ENCODE measurements around the gene PAK6.

Gene PAK6

DNA sequence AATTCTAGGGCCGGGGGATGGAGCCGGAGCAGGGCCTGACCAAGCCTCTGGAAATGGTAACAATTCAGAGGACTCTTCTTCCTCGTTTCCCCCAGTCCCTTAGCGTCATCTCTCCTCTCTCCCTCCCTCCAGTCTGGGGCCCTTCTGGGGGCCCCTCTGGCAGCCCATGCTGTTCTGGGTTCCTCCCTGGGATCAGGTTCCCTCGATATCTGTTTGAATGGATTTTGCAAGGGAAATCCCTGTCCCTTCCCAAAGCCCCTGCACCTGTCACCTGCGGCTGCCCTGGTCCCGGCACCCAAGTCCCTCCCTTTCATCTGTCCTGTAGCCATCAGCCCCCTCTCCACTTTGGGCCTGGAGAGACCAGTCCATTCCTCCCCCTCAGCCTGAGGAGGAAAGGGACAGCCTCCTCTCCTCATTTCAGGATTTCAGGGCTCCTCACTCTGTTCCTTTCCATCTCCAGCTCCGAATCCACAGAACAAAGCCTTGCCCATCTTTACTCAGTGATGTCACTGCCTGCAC lies 70.5 kb downstream of the PAK6 start:
- Histone ChIP-seq H3K4me1 (ENCODE audit: control insufficient read depth, insufficient read depth, low read length) (peaks cover 15% of the 10 kb centered on the region), H3K27ac (ENCODE audit: insufficient read depth, low read depth, low read length, poor library complexity, severe bottlenecking) (no peak overlapping the region), H3K9me3 (ENCODE audit: control insufficient read depth, low read length) (no peaks in the 10 kb centered on the region), H3K27me3 (ENCODE audit: control insufficient read depth, insufficient read depth, low read length, poor library complexity, severe bottlenecking) (peaks cover 8% of the 10 kb centered on the region), H3K36me3 (ENCODE audit: control insufficient read depth, insufficient read depth, low read length) (no peaks in the 10 kb centered on the region), H3K4me3 (ENCODE audit: insufficient read depth, low read depth, low read length) (no peak overlapping the region)
- WGBS, 2 experiments = 75 to 79% methylated on average over 8 of the region's 8 CpGs

DNA sequence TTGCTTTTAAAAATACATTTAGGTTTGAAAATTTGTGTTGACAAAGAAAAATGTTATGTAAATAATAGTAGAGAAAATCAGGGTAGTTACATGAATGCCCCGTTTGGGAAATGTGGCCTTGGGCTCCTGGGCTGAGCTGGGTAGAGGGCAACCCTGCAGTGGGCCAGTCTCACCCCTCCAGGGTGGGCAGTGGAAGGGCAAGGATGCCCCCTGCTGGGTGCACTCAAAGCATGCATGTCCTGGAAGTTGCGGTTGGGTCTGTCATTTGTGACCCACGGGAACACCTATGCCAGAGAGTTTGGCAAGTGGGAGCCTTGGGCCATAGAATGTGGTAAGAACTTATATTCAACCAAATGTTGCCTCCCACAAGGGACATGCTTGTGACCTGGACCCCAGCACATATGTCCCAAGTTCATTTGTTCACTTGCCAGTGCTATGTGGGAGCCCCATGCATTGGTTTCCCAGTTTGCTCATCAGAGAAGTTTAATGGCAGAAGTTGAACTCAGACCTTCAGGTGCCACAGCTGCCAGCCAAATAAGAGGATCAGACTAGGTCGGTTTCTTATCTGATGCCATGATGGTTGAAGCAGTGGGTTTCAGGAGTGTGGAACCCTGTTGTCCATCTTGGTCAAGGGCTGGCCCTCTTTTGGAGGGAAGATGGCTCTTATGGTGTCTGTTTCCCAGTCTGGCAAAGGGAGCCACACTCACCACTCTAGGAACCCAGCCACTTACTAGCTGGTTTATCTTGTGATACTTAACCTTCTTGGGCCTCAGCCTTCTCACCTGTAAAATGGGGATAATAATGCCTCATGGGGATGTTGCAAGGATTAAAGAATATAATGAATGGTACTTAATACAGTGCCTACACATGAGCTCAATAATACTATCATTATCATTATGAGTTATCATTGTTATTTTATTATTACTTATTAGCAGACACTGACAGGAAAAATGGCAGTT lies 71.4 kb downstream of the PAK6 start:
- H3K27ac ChIP-seq (ENCODE audit: insufficient read depth, low read depth, low read length, poor library complexity, severe bottlenecking) = no peak overlapping the region
- WGBS, 2 experiments = 21 to 26% methylated on average over 4 of the region's 4 CpGs
- no peak overlapping the region for H3K4me3 ChIP-seq (ENCODE audit: insufficient read depth, low read depth, low read length)
- peaks cover 8% of the 10 kb centered on the region for H3K27me3 ChIP-seq (ENCODE audit: control insufficient read depth, insufficient read depth, low read length, poor library complexity, severe bottlenecking)
- H3K9me3 ChIP-seq (ENCODE audit: control insufficient read depth, low read length) = no peaks in the 10 kb centered on the region
- H3K4me1 ChIP-seq (ENCODE audit: control insufficient read depth, insufficient read depth, low read length) = peaks cover 15% of the 10 kb centered on the region
- H3K36me3 ChIP-seq (ENCODE audit: control insufficient read depth, insufficient read depth, low read length) = no peaks in the 10 kb centered on the region

DNA sequence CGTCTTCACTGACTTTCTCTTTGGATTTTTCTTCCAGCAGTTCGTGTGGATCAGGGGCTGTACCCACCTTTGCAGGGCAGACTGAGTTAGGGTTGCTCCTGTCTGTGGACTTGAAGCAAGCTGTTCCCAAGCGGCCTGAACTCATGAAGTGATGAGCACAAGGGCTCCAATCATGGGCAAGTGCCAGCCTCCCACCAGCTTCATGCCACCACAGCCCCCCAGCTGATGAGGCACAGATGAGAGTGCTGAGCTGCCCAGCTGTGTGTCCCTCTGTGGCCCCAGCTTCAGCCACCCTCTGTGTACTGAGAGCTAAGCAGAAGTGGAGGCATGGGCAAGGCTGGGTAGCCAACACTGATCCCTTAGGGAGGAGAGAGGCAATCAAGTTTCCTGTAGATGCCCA lies 72.1 kb downstream of the PAK6 start:
- Histone ChIP-seq H3K9me3 (ENCODE audit: control insufficient read depth, low read length) (no peaks in the 10 kb centered on the region), H3K27ac (ENCODE audit: insufficient read depth, low read depth, low read length, poor library complexity, severe bottlenecking) (no peak overlapping the region), H3K4me3 (ENCODE audit: insufficient read depth, low read depth, low read length) (no peak overlapping the region), H3K4me1 (ENCODE audit: control insufficient read depth, insufficient read depth, low read length) (peaks cover 15% of the 10 kb centered on the region), H3K36me3 (ENCODE audit: control insufficient read depth, insufficient read depth, low read length) (no peaks in the 10 kb centered on the region), H3K27me3 (ENCODE audit: control insufficient read depth, insufficient read depth, low read length, poor library complexity, severe bottlenecking) (peaks cover 8% of the 10 kb centered on the region)
- WGBS, 2 experiments = 70 to 71% methylated on average over 3 of the region's 3 CpGs

DNA sequence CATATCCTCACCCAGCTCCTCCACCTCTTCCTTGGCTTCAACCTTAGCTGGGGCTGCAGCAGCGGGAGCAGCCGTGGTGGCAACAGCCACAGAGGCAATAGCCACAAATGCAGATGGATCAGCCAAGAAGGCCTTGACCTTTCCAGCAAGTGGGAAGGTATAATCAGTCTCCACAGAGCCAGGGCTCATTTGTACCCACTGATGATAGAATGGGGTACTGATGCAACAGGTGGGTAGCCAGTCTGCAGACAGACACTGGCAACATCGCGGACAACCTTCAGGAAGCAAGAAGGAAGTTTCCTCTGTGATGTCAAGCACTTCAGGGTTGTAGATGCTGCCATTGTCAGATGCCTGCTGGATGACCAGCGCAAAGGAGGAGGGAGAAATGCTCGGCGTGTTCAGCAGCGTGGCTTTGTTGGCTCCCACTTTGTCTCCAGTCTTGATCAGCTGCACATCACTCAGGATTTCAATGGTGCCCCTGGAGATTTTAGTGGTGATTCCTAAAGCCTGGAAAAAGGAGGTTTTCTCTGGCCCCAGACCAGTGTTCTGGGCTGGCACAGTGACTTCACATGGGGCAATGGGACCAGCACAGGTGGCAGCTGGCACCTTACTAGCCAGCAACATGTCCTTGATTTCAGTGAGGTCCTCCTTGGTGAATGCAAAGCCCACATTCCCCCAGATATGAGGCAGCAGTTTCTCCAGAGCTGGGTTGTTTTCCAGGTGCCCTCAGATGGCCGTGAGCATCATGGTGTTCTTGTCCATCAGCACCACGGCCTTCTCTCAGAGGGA lies 73.7 kb downstream of the PAK6 start:
- WGBS, 2 experiments = 90 to 94% methylated on average over 10 of the region's 10 CpGs
- Histone ChIP-seq H3K9me3 (ENCODE audit: control insufficient read depth, low read length) (no peaks in the 10 kb centered on the region), H3K4me1 (ENCODE audit: control insufficient read depth, insufficient read depth, low read length) (peaks cover 10% of the 10 kb centered on the region), H3K27ac (ENCODE audit: insufficient read depth, low read depth, low read length, poor library complexity, severe bottlenecking) (no peak overlapping the region), H3K36me3 (ENCODE audit: control insufficient read depth, insufficient read depth, low read length) (no peaks in the 10 kb centered on the region), H3K27me3 (ENCODE audit: control insufficient read depth, insufficient read depth, low read length, poor library complexity, severe bottlenecking) (peaks cover 8% of the 10 kb centered on the region), H3K4me3 (ENCODE audit: insufficient read depth, low read depth, low read length) (no peak overlapping the region)

GRCh38 chr15:40313531-40314398 lies 74.9 kb downstream of the PAK6 start:
- H3K4me3 ChIP-seq (ENCODE audit: insufficient read depth, low read depth, low read length) = no peak overlapping the region
- H3K27ac ChIP-seq (ENCODE audit: insufficient read depth, low read depth, low read length, poor library complexity, severe bottlenecking) = no peak overlapping the region
- H3K27me3 ChIP-seq (ENCODE audit: control insufficient read depth, insufficient read depth, low read length, poor library complexity, severe bottlenecking) = peaks cover 8% of the 10 kb centered on the region
- peaks cover 8% of the 10 kb centered on the region for H3K4me1 ChIP-seq (ENCODE audit: control insufficient read depth, insufficient read depth, low read length)
- no peaks in the 10 kb centered on the region for H3K9me3 ChIP-seq (ENCODE audit: control insufficient read depth, low read length)
- H3K36me3 ChIP-seq (ENCODE audit: control insufficient read depth, insufficient read depth, low read length) = no peaks in the 10 kb centered on the region
- 88 to 90% methylated on average over 10 of the region's 10 CpGs for WGBS, 2 experiments

DNA sequence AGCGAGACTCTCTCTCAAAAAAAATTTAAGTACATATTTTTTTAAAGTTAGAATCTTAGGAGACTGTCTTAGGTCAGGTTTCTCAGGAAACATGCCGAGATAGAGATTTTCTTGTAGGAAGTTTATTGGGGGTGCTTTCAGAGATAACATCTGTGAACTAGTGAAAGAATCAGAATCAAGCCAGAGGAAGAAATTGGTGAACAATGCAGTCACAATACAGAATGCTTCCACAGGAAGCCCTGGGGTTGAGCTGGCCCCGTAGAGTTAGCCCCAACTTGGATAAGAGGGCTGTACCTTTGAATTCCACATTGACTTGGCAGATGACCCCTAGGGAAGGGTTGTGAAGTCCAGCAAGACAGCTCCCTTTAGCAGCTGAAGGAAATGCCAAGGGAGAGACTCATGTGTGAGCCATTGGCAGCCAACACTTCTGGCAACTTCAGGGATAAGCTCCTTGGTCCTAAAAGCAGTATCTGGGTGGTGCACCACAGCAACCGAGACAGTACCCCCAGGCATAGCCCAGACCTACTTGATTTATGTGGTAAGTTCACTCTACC lies 75.9 kb downstream of the PAK6 start:
- 88 to 89% methylated on average over 4 of the region's 4 CpGs for WGBS, 2 experiments
- Histone ChIP-seq H3K4me3 (ENCODE audit: insufficient read depth, low read depth, low read length) (no peak overlapping the region), H3K4me1 (ENCODE audit: control insufficient read depth, insufficient read depth, low read length) (no peaks in the 10 kb centered on the region), H3K9me3 (ENCODE audit: control insufficient read depth, low read length) (no peaks in the 10 kb centered on the region), H3K27ac (ENCODE audit: insufficient read depth, low read depth, low read length, poor library complexity, severe bottlenecking) (no peak overlapping the region), H3K27me3 (ENCODE audit: control insufficient read depth, insufficient read depth, low read length, poor library complexity, severe bottlenecking) (peaks cover 8% of the 10 kb centered on the region), H3K36me3 (ENCODE audit: control insufficient read depth, insufficient read depth, low read length) (no peaks in the 10 kb centered on the region)

DNA sequence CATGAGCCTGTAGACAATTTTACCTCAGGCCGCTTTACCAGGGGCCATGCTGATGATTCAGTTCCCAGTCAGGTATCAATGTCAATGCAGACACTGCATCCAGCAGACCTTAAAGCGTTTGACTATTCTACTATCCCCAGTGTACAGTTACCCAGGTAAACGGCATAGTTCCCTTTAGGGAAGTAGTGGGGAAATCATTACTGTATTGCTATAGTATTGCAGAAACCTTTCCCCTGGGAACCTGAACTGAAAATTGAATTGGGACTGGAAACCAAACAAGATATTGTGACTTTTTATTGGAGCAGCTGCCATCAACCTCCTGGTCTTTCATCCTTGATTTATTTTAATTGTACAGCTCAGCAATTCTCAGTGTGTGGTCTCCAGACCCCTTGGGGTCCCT lies 78.1 kb downstream of the PAK6 start:
- Histone ChIP-seq H3K4me3 (ENCODE audit: insufficient read depth, low read depth, low read length) (no peak overlapping the region), H3K9me3 (ENCODE audit: control insufficient read depth, low read length) (no peaks in the 10 kb centered on the region), H3K27ac (ENCODE audit: insufficient read depth, low read depth, low read length, poor library complexity, severe bottlenecking) (no peak overlapping the region), H3K36me3 (ENCODE audit: control insufficient read depth, insufficient read depth, low read length) (no peaks in the 10 kb centered on the region), H3K4me1 (ENCODE audit: control insufficient read depth, insufficient read depth, low read length) (no peaks in the 10 kb centered on the region), H3K27me3 (ENCODE audit: control insufficient read depth, insufficient read depth, low read length, poor library complexity, severe bottlenecking) (peaks cover 4% of the 10 kb centered on the region)
- 90 to 97% methylated on average over 3 of the region's 3 CpGs for WGBS, 2 experiments

GRCh38 chr15:40317580-40317979 lies 78.7 kb downstream of the PAK6 start:
- Histone ChIP-seq H3K27me3 (ENCODE audit: control insufficient read depth, insufficient read depth, low read length, poor library complexity, severe bottlenecking) (peaks cover 10% of the 10 kb centered on the region), H3K4me3 (ENCODE audit: insufficient read depth, low read depth, low read length) (no peak overlapping the region), H3K27ac (ENCODE audit: insufficient read depth, low read depth, low read length, poor library complexity, severe bottlenecking) (no peak overlapping the region), H3K9me3 (ENCODE audit: control insufficient read depth, low read length) (no peaks in the 10 kb centered on the region), H3K36me3 (ENCODE audit: control insufficient read depth, insufficient read depth, low read length) (no peaks in the 10 kb centered on the region), H3K4me1 (ENCODE audit: control insufficient read depth, insufficient read depth, low read length) (peaks cover 2% of the 10 kb centered on the region)
- 95 to 99% methylated on average over 3 to 4 of the region's 4 CpGs for WGBS, 2 experiments

- H3K4me3 ChIP-seq (ENCODE audit: insufficient read depth, low read depth, low read length) = no peak overlapping the region
- peaks cover 28% of the 10 kb centered on the region for H3K27me3 ChIP-seq (ENCODE audit: control insufficient read depth, insufficient read depth, low read length, poor library complexity, severe bottlenecking)
- no peaks in the 10 kb centered on the region for H3K36me3 ChIP-seq (ENCODE audit: control insufficient read depth, insufficient read depth, low read length)
- H3K4me1 ChIP-seq (ENCODE audit: control insufficient read depth, insufficient read depth, low read length) = peaks cover 14% of the 10 kb centered on the region
- no peak overlapping the region for H3K27ac ChIP-seq (ENCODE audit: insufficient read depth, low read depth, low read length, poor library complexity, severe bottlenecking)
- no peaks in the 10 kb centered on the region for H3K9me3 ChIP-seq (ENCODE audit: control insufficient read depth, low read length)
- WGBS, 2 experiments = 76 to 82% methylated on average over 1 of the region's 1 CpG
Observed at GRCh38 chr15:40320409-40320808, 81.5 kb downstream of the PAK6 start.
